ENCODE measurements around the gene TAF11L12.
"Not testable (repeated sequence)": the region's sequence is repeated elsewhere in the genome, so short reads cannot be mapped to it uniquely, and the experiment has no call there.

DNA sequence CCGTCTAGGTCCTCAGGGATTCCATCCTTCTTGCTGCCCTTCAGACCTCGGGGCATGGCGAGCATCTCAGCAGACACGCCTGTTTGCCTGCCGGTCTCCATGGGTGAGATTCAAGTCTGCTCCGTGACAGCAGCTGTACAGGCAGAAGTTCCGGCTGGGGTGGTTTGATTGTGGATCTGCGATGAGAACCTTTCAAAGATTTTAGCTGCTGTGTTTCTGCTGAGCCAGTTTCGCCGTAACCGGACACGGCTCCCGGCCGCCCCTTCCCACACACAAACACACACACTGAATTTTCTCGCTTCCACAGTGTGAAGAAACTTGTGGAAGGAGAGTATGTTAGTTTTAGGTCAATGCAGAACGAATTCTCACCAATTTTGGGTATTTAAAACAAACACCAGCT, 19.3 kb upstream of the TAF11L12 start, which contains the start of gene TAF11L8:
- TF ChIP-seq, protein P1, sequence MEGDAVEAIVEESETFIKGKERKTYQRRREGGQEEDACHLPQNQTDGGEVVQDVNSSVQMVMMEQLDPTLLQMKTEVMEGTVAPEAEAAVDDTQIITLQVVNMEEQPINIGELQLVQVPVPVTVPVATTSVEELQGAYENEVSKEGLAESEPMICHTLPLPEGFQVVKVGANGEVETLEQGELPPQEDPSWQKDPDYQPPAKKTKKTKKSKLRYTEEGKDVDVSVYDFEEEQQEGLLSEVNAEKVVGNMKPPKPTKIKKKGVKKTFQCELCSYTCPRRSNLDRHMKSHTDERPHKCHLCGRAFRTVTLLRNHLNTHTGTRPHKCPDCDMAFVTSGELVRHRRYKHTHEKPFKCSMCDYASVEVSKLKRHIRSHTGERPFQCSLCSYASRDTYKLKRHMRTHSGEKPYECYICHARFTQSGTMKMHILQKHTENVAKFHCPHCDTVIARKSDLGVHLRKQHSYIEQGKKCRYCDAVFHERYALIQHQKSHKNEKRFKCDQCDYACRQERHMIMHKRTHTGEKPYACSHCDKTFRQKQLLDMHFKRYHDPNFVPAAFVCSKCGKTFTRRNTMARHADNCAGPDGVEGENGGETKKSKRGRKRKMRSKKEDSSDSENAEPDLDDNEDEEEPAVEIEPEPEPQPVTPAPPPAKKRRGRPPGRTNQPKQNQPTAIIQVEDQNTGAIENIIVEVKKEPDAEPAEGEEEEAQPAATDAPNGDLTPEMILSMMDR (conservative IDR thresholded peaks at IDR 0.05; ENCODE audit: low read depth, low read length) = not testable (repeated sequence)
- TF ChIP-seq EZH2phosphoT487 (IDR thresholded peaks at IDR 0.05; ENCODE audit: borderline replicate concordance, low read length) = not testable (repeated sequence)
